Measurements from ENCODE around the gene DPYSL4.

Gene DPYSL4

DNA sequence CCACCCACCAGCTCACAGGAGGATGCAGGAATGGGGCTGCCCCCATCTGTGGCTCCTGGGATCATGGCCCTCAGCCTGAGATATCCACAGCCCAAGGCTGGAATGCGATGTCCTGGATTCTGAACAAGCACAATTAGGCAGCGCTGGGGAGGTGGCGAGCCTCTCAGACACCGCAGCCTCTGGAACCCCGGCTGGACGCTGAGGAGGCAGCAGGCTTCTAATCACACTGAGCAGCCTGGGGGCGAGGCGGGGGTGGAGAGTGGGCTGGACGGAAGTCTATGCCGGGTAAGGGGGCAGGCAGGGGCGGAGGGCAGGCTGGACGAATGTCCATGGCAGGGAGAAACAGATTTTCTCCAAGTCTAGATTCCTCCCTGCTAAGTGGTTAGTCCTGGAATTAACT lies 56.4 kb downstream of the DPYSL4 start:
- no peak for DNase-seq (ENCODE audit: low read depth)

DNA sequence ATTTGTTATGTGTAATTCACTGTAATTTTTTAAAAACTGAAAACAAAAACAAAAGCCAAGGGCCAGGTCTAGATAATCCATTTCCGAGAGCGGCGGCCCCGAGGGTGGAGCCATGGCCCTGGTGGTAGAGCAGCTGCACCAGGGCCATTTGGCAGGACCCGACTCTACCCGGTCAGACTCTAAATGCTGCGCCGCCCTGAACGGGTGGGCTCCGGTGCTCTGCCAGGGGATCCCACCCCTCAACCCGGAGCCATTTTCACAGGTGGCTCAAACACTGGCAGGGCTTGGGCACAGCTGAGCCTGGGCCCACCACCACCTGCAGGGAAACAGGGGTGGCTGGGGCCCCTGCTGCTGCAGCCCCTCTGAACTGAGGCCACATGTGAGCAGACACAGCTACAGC lies 56.9 kb downstream of the DPYSL4 start:
- DNase-seq (ENCODE audit: low read depth), result no peak

GRCh38 chr10:132245056-132245455 lies 58.3 kb downstream of the DPYSL4 start:
- no peak for DNase-seq (ENCODE audit: low read depth)

DNA sequence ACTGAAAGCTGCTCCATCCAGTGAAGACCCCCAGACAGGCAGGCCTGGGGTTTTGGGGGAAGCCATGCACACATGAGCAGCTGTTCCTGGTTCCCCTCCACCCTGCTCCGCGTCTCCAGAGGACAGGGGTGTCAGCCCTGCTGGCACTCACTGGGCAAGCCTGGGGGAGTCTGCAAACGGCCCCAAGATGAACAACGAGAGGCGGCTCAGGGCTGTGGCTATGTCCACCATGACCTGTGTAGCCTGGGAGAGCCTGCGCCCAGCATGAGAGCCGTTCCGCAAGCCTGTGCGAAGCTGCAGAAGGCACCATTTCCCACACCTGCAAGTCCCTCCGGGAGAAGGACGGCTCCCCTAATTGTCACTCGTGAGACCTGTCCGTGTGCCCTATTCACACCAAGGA lies 59.5 kb downstream of the DPYSL4 start:
- no peak for DNase-seq (ENCODE audit: low read depth)

GRCh38 chr10:132247943-132248342 lies 61.2 kb downstream of the DPYSL4 start:
- no peak for DNase-seq (ENCODE audit: low read depth)

- peak; percentile 75 for DNase-seq (ENCODE audit: low read depth)
Measured at GRCh38 chr10:132248455-132249225, 61.9 kb downstream of the DPYSL4 start.

- no peak for DNase-seq (ENCODE audit: low read depth)
Measured at GRCh38 chr10:132249226-132249724, 62.5 kb downstream of the DPYSL4 start.

DNA sequence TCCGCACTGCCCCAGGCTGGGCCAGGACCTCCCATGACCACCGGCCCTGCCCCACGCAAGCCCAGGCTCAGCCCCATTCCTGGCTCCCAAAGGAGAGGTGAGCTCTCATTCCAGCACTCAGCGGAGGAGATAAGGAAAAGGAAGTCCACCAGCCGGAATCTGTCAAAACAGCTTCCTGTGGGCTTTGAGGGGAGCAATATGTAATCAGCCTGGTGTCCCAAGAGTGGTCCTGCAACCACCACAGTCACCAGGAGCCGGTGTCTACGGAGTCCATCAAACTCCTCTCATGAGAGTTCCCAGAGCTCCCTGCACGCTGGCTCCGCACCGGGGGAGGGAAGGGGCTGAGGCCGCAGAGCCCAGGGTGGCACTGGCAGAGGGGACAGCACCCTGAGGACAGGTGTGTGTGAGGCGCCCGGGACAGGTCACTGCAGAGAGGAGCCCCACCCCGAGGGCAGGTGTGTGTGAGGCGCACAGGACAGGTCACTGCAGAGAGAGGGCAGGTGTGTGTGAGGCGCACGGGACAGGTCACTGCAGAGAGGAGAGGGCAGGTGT lies 63.2 kb downstream of the DPYSL4 start:
- DNase-seq (ENCODE audit: low read depth), result no peak

- no peak for DNase-seq (ENCODE audit: low read depth)
Measured at GRCh38 chr10:132250481-132251475, 64.0 kb downstream of the DPYSL4 start.

GRCh38 chr10:132251928-132252327 lies 65.2 kb downstream of the DPYSL4 start:
- DNase-seq (ENCODE audit: low read depth), result no peak

DNA sequence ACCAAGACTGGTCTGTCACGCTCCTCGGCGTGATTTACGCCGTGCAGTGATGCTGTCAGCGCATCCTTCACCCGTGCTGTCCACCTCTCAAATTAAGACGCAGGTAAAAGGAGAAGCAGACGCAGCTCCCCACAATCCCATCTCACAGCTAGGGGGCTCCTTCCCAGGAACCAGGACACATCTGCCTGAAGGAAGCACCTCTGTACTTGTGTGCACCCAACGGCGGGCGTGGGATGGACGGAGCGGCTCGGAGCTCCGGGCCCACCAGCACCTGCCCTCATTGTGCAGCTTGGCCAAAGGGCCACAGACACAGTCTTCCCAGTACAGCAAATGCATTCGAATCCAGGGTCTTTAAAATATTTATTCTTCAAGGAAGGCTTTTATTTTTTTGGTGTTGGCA lies 65.7 kb downstream of the DPYSL4 start:
- no peak for DNase-seq (ENCODE audit: low read depth)

DNA sequence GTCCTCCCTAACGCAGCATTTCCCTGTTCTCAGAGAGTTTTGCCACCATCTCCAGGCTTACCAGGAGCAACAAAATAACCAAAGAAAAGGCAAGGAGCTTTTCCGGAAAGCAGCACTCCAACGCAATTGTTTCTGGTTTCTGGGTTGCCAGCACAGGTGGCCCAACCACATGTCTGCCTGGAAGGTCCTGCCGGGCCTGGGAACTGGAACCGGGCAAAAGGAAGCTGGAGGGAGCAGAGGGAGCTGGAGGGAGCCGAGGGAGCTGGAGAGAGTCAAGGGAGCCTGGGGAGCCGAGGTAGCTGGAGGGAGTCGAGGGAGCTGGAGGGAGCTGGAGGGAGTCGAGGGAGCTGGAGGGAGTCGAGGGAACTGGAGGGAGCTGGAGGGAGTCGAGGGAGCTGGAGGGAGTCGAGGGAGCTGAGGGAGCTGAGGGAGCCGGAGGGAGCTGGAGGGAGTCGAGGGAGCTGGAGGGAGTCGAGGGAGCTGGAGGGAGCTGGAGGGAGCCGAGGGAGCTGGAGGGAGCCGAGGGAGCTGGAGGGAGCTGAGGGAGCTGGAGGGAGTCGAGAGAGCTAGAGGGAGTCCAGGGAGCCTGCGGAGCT lies 66.4 kb downstream of the DPYSL4 start:
- DNase-seq (ENCODE audit: low read depth), result no peak

- no peak for DNase-seq (ENCODE audit: low read depth)
Measured at GRCh38 chr10:132254841-132255240, 68.1 kb downstream of the DPYSL4 start.

Data from activated T-cell treated with anti-CD3 and anti-CD28 coated beads for 1 hour (primary cell).